ENCODE data around the gene ZNF394.

DNA sequence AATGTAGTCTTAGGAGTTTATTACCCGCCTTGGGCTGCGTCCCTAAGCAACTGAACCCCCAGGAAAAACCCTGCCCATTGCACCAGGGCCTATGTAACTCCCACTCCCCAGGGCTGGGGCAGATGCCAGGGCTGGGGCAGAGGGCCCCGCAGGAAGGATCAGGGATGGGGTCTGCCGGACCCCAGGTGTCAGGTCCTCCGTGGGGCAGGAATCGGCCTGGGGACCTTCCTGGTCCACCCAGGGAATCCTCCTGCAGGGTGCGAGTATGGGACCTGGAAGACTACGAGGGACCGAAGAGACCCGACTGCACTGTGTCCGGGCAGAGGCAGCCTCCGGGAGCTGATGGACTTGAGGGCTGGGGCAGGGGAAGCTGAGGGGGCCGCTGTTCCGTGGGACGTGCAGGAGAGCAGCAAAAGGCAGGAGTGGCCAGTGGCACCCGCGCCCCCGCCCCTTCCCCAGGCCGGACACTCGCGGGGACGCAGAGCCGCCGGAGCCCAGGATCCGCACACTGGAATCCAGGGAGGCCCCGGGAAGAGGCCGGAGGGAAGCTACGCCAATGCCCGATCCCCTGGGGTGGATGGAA lies 31.7 kb downstream of the ZNF394 start:
- TF ChIP-seq, protein P1, sequence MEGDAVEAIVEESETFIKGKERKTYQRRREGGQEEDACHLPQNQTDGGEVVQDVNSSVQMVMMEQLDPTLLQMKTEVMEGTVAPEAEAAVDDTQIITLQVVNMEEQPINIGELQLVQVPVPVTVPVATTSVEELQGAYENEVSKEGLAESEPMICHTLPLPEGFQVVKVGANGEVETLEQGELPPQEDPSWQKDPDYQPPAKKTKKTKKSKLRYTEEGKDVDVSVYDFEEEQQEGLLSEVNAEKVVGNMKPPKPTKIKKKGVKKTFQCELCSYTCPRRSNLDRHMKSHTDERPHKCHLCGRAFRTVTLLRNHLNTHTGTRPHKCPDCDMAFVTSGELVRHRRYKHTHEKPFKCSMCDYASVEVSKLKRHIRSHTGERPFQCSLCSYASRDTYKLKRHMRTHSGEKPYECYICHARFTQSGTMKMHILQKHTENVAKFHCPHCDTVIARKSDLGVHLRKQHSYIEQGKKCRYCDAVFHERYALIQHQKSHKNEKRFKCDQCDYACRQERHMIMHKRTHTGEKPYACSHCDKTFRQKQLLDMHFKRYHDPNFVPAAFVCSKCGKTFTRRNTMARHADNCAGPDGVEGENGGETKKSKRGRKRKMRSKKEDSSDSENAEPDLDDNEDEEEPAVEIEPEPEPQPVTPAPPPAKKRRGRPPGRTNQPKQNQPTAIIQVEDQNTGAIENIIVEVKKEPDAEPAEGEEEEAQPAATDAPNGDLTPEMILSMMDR (IDR thresholded peaks at IDR 0.05), result no peak
- no peak for TF ChIP-seq EZH2 (IDR thresholded peaks at IDR 0.05)
